GM04504 (cell line): ENCODE results near the gene PLXNB1.
"Not testable (repeated sequence)": the region's sequence is repeated elsewhere in the genome, so short reads cannot be mapped to it uniquely, and the experiment has no call there.

Experiments
- DNase-seq: peaks from one replicate; pipeline ENCODE4 v3.0.0-alpha.2; 2012; ENCODE audit warnings: low read depth

Gene PLXNB1

GRCh38 chr3:48429960-48430707, at the start of gene PLXNB1:
Gene PLXNB1, minus strand, starts transcription at chr3:48430086. Its CDS starts 5,475 bp downstream, at chr3:48424611.
- DNase-seq = no peak

- DNase-seq = no peak
Observed at GRCh38 chr3:48478626-48479555, 49.0 kb upstream of the PLXNB1 start.

GRCh38 chr3:48477959-48478520, 48.2 kb upstream of the PLXNB1 start:
- DNase-seq = no peak

DNA sequence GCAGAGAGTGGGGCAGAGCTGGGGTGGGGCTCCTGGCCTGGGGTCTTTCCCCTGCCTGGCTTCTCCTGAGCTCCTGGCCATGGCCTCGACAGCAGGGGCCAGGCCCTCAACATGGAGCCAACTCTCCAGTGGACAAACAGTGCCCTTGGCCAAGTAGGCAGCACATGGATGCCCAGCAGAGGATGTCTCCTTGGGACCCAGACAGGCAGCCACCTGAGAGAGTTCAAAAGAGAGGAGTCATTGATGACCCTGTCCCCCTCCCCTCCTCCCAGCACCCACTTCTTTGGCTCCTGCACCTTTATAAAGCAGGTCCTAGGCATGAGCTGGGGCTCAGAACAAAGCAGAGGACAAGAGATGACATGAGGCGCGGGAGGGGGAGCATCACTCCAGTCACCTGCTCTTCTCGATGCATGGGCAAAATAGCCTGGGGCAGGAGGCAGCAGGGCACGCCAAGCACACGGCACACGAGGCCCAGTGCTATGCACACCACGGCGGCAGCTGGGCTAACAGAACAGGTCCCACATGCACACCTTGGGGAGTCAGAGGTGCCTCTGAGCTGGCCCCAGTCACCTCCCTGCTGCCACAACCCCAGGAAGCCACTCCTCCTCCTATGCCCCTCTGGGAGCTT, 46.7 kb upstream of the PLXNB1 start:
- DNase-seq = no peak

- no peak for DNase-seq
Observed at GRCh38 chr3:48475188-48475587, 45.3 kb upstream of the PLXNB1 start.

GRCh38 chr3:48474619-48475018, 44.7 kb upstream of the PLXNB1 start:
- DNase-seq = no peak

DNA sequence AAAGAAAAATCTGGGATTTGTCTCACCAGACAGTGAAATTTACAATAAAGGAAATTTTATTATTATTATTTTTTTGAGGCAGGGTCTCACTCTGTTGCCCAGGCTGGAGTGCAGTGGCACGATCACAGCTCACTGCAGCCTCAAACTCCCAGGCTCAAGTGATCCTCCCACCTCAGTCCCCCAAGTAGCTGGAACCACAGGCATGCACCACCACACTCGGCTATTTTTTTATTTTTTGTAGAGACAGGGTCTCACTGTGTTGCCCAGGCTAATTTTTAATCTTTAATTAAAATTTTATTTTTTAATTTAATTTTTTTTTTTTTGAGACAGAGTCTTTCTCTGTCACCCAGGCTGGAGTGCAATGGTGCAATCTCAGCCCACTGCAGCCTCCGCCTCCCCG, 44.1 kb upstream of the PLXNB1 start:
- DNase-seq = not testable (repeated sequence)

GRCh38 chr3:48473617-48473952, 43.7 kb upstream of the PLXNB1 start:
- DNase-seq = no peak

GRCh38 chr3:48472923-48473616, 43.2 kb upstream of the PLXNB1 start:
- peak; percentile 83 for DNase-seq

GRCh38 chr3:48472673-48472922, 42.7 kb upstream of the PLXNB1 start:
- DNase-seq = peak; percentile 10

DNA sequence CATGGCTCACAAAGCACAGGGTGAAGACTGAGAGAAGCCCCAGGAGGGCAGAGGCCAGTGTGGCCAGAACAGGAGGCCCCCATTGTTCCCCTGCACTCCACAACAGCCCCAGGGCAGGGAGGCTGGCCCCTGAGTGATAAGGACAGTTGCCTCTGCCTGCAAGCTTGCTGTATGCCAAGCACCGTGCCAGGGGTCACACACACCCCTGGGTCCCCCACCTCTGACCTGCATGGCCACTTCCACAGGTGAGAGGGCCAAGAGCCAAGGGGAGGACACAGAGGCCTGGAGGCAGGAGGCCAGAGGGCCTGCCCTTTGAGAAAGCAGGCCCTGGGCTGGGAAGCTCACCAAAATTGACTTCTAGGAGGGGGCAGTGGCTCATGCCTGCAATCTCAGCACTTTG, 40.4 kb upstream of the PLXNB1 start:
- DNase-seq = no peak

GRCh38 chr3:48469046-48469915, 39.4 kb upstream of the PLXNB1 start:
- DNase-seq = no peak

GRCh38 chr3:48468329-48468731, 38.4 kb upstream of the PLXNB1 start:
- no peak for DNase-seq

DNA sequence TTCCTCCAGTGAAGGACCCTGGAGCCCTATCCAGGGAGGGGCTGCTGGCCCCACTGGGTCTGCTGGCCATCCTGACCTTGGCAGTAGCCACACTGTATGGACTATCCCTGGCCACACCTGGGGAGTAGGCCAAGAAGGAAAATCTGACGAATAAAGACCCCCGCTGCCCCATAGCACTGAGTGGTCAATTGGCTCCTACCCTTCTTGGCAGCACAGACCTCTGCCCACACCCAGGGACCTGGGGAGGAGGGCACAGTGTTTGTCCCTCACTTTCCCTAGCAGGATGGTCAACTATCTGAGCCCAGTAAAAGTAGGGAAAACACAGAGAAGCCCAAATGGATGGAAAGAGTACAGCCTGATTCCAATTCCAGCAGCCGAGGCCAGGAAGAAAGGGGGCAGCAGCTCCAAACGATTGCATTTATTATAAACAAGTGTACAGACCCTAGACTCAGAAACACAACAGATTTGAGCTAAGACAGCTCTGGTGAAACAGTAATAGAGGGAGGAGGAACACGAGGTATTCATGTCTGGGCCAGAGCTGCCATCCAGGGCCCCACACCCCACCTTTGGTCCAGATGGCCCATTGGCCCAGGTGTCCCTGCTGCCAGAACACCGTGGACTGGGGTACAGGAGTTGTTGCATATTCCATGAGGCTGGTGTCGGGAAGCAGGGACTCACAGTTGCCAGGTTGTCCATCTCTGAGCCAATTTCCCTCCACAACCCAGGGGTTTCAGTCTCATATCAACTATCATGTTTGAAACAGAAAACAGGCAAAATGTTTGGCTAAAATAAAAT, 37.8 kb upstream of the PLXNB1 start:
- no peak for DNase-seq

DNA sequence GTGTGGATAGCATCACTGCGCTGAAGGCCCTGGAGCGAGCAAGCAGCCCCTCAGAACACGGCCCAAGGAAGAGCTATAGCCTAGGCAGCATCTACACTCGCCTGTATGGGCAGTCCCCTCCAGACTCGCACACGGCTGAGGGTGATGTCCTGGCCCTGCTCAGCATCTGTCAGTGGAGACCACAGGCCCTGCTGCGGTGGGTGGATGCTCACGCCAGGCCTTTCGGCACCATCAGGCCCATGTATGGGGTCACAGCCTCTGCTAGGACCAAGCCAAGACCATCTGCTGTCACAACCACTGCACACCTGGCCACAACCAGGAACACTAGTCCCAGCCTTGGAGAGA, 37.2 kb upstream of the PLXNB1 start:
- no peak for DNase-seq

GRCh38 chr3:48466386-48467109, 36.7 kb upstream of the PLXNB1 start:
- no peak for DNase-seq

DNA sequence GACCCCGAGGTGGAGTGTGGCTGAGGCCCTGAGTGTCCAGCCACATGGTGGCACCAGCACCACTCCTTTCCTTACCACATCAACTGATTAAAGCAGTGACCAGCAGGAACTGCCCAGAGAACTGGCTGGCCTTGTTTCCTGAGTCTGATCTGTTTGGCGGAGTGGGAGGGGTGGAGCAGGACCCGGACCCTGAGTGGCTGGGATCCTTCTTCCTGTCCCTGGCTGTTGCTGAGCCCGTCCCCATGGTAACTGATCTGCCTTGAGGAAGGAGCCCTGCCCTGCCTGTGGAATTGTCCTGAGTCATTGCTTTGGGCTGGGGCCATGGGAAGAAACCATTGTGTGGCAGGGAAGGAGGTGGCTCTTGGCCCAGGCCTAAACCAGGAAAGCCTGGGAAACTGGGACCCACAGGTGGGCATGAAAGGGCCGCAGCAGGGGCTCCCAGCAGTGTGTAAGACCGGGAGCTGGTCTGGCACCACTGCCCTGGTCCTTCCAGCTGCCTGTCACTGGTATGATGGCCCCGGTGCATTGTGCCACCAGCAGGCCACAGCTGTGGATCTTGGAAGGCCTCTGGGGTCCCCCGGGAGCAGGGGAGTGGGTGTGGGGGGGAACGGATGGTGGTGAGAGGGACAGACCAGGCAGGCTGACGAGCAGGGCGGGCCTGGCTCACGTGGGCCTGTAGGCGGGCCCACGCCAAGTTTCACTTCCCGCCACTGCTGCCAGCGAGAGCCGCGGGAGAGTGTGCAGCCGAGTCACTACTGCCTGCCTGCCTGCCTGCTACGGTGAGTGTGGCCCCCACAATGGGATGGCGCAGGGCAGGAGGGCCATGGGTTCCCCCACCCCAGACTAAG, 35.9 kb upstream of the PLXNB1 start:
- DNase-seq = peak; percentile 100

GRCh38 chr3:48465237-48465530, 35.3 kb upstream of the PLXNB1 start:
- DNase-seq = no peak

DNA sequence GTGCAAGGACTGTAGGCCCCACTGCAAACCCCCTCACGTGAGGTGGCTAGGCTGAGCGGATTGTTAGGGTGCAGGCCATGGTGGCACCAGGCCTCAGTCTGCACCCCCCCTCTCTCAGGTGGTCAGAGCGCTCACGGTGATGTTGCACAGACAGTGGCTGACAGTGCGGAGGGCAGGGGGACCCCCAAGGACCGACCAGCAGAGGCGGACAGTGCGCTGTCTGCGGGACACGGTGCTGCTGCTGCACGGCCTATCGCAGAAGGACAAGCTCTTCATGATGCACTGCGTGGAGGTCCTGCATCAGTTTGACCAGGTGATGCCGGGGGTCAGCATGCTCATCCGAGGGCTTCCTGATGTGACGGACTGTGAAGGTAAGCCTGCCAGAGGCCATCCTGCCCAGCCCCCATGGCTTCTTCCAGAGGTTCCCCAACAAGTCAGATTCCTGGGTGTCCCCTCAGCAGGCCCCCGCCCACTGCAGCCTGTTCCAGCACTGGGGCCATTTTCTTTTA, 34.9 kb upstream of the PLXNB1 start:
- no peak for DNase-seq
